ENCODE results near the gene PROM2. TPM values are rescaled to one million over a fixed set of nuclear protein-coding genes. Genes with fewer than 3 reads are reported as not detected.
"Not testable (repeated sequence)": the region's sequence is repeated elsewhere in the genome, so short reads cannot be mapped to it uniquely, and the experiment has no call there.

PROM2 gene
- total RNA-seq, 1 experiment from 2014 or later, result 64.2 TPM

DNA sequence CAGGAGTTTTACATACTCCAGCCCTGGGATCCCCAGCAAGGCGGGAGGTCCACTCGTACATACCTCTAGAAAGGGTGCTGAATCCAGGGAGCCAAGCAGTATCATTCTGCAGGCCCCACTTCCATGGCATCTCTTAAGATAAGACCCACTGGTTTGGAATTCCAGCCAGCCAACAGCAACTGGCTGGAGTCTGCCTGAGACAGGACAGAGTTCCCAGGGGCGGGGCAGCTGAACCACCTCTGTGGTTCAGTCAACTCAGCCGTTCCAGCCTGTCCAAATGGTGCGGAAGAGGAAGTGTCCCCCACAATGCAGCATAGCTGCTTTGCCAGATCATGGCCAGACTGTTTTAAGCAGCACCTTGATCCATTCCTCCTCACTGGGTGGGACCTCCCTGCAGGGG lies 33.7 kb upstream of the PROM2 start:
- no TSS peak for BruUV-seq (replicated peaks)
- H3K27ac ChIP-seq (ENCODE audit: low read length), result no peak overlapping the region
- ChIA-PET POLR2A (ENCODE audit: unreplicated experiment) (no interaction called here), CTCF (no interaction called here)
- no peaks in the 10 kb centered on the region for H3K79me2 ChIP-seq (ENCODE audit: low read length)
- no peaks in the 10 kb centered on the region for H4K20me1 ChIP-seq (ENCODE audit: low read length)
- no peak overlapping the region for H3K4me2 ChIP-seq (ENCODE audit: low read length)
- no peaks in the 10 kb centered on the region for H3K9me3 ChIP-seq (ENCODE audit: low read length)
- no peak overlapping the region for H3K4me3 ChIP-seq (ENCODE audit: low read length)
- no peaks in the 10 kb centered on the region for H3F3A ChIP-seq (ENCODE audit: low read length, unreplicated experiment)
- no peak overlapping the region for H2AFZ ChIP-seq (ENCODE audit: low read length)
- no peak overlapping the region for H3K9ac ChIP-seq (ENCODE audit: low read length)
- H3K27me3 ChIP-seq (ENCODE audit: low read length), result no peaks in the 10 kb centered on the region
- H3K36me3 ChIP-seq (ENCODE audit: low read depth, low read length), result no peaks in the 10 kb centered on the region
- no peak for TF ChIP-seq EZH2 (IDR thresholded peaks at IDR 0.05; ENCODE audit: low read length, unreplicated experiment)
- TF ChIP-seq EZH2phosphoT487 (IDR thresholded peaks at IDR 0.05; ENCODE audit: borderline replicate concordance, low read length), result no peak
- TF ChIP-seq, protein P1, sequence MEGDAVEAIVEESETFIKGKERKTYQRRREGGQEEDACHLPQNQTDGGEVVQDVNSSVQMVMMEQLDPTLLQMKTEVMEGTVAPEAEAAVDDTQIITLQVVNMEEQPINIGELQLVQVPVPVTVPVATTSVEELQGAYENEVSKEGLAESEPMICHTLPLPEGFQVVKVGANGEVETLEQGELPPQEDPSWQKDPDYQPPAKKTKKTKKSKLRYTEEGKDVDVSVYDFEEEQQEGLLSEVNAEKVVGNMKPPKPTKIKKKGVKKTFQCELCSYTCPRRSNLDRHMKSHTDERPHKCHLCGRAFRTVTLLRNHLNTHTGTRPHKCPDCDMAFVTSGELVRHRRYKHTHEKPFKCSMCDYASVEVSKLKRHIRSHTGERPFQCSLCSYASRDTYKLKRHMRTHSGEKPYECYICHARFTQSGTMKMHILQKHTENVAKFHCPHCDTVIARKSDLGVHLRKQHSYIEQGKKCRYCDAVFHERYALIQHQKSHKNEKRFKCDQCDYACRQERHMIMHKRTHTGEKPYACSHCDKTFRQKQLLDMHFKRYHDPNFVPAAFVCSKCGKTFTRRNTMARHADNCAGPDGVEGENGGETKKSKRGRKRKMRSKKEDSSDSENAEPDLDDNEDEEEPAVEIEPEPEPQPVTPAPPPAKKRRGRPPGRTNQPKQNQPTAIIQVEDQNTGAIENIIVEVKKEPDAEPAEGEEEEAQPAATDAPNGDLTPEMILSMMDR (conservative IDR thresholded peaks at IDR 0.05; ENCODE audit: low read depth, low read length), result no peak
- no peaks in the 10 kb centered on the region for H3K9me2 ChIP-seq (replicated peaks; ENCODE audit: low read length)
- ATAC-seq (no peak), DNase-seq (no peak)
- intact Hi-C loops (cut with micrococcal nuclease), result no loop called here
- H3K4me1 ChIP-seq (ENCODE audit: insufficient read depth, low read length), result no peaks in the 10 kb centered on the region

DNA sequence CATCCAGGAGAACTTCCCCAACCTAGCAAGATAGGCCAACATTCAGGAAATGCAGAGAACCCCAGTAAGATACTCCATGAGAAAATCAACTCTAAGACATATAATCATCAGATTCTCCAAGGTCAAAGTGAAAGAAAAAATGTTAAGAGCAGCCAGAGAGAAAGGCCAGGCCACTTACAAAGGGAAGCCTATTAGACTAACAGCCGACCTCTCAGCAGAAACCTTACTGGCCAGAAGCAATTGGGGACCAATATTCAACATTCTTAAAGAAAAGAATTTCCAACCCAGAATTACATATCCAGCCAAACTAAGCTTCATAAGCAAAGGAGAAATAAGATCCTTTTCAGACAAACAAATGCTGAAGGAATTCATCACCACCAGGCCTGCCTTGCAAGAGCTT lies 32.2 kb upstream of the PROM2 start:
- CTCF ChIA-PET; H3F3A ChIP-seq (ENCODE audit: low read length, unreplicated experiment); H3K27me3 ChIP-seq (ENCODE audit: low read length); ATAC-seq; H3K79me2 ChIP-seq (ENCODE audit: low read length); H2AFZ ChIP-seq (ENCODE audit: low read length); H3K4me1 ChIP-seq (ENCODE audit: insufficient read depth, low read length); POLR2A ChIA-PET (ENCODE audit: unreplicated experiment); H4K20me1 ChIP-seq (ENCODE audit: low read length); BruUV-seq (replicated peaks); H3K27ac ChIP-seq (ENCODE audit: low read length); H3K9me3 ChIP-seq (ENCODE audit: low read length); H3K9ac ChIP-seq (ENCODE audit: low read length); intact Hi-C loops (cut with micrococcal nuclease); H3K4me2 ChIP-seq (ENCODE audit: low read length); H3K4me3 ChIP-seq (ENCODE audit: low read length); H3K9me2 ChIP-seq (replicated peaks; ENCODE audit: low read length); DNase-seq; H3K36me3 ChIP-seq (ENCODE audit: low read depth, low read length): not testable (repeated sequence)

DNA sequence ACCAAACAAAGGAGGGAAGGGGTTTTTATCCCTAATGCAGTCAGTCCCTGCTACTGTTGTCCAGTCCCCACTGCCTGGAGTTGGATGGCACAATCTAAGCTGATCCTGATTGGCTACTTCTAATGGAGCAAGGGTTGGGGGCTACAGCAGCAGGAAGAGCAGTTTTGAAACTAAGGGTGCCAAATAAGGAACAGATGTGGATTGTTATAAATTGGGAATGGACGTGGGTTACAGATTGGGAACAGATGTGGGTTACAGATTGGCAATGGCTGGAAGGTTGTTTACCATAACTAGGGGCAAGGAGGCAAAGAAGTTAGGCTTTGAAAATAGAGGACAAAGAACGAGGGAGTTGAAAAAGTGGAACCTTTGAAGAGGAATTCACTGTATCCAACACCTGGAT lies 16.0 kb upstream of the PROM2 start:
- no peak overlapping the region for H2AFZ ChIP-seq (ENCODE audit: low read length)
- no peak overlapping the region for H3K9ac ChIP-seq (ENCODE audit: low read length)
- CTCF ChIA-PET, result no interaction called here
- no peaks in the 10 kb centered on the region for H3F3A ChIP-seq (ENCODE audit: low read length, unreplicated experiment)
- no peaks in the 10 kb centered on the region for H3K79me2 ChIP-seq (ENCODE audit: low read length)
- no peaks in the 10 kb centered on the region for H3K36me3 ChIP-seq (ENCODE audit: low read depth, low read length)
- ATAC-seq (no peak), DNase-seq (no peak)
- H3K27ac ChIP-seq (ENCODE audit: low read length), result no peak overlapping the region
- no peaks in the 10 kb centered on the region for H3K9me2 ChIP-seq (replicated peaks; ENCODE audit: low read length)
- intact Hi-C loops (cut with micrococcal nuclease), result no loop called here
- BruUV-seq (replicated peaks), result no TSS peak
- POLR2A ChIA-PET (ENCODE audit: unreplicated experiment), result no interaction called here
- H3K4me1 ChIP-seq (ENCODE audit: insufficient read depth, low read length), result no peaks in the 10 kb centered on the region
- no peaks in the 10 kb centered on the region for H3K9me3 ChIP-seq (ENCODE audit: low read length)
- TF ChIP-seq EZH2 (IDR thresholded peaks at IDR 0.05; ENCODE audit: low read length, unreplicated experiment) (no peak), EZH2phosphoT487 (IDR thresholded peaks at IDR 0.05; ENCODE audit: borderline replicate concordance, low read length) (no peak)
- TF ChIP-seq, protein P1 (conservative IDR thresholded peaks at IDR 0.05; ENCODE audit: low read depth, low read length), result no peak
- no peaks in the 10 kb centered on the region for H4K20me1 ChIP-seq (ENCODE audit: low read length)
- H3K4me2 ChIP-seq (ENCODE audit: low read length), result no peak overlapping the region
- H3K27me3 ChIP-seq (ENCODE audit: low read length), result no peaks in the 10 kb centered on the region
- H3K4me3 ChIP-seq (ENCODE audit: low read length), result no peak overlapping the region

Data from PC-3 (cell line).